HG02884 (cell line): Measurements from ENCODE around the gene ZBTB43.

Experiments
- ATAC-seq: cut with Tn5 transposase; IDR thresholded peaks from one replicate; pipeline ENCODE4 v1.9.1; 2021; ENCODE audit warnings: mild to moderate bottlenecking, moderate library complexity; ENCODE audit not compliant: unreplicated experiment

The ZBTB43 gene

DNA sequence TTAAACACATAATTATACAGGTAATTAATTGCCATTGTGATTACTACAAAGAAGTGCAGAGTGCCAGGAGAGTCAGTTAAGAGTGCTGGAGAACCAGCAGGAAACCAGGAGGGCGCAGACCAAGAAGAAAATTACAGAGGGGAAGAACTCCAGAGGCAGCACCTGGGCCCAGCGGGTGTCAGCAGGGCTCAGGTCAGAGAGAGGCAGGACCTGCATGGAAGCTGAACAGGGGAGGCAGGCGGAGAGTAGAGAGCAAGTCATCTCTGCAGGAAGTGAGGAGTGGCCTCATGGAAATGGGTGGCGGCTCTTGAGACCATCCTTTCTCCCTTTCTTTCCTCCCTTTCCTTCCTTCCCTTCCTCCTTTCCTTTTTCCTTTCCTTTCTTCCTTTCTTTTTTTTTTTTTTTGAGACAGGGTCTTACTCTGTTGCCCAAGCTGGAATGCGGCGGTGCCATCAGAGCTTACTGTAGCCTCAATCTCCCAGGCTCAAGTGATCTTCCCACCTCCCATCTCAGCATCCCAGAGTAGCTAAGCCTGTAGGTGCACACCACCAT lies 51.6 kb downstream of the ZBTB43 start:
- ATAC-seq, result no peak

DNA sequence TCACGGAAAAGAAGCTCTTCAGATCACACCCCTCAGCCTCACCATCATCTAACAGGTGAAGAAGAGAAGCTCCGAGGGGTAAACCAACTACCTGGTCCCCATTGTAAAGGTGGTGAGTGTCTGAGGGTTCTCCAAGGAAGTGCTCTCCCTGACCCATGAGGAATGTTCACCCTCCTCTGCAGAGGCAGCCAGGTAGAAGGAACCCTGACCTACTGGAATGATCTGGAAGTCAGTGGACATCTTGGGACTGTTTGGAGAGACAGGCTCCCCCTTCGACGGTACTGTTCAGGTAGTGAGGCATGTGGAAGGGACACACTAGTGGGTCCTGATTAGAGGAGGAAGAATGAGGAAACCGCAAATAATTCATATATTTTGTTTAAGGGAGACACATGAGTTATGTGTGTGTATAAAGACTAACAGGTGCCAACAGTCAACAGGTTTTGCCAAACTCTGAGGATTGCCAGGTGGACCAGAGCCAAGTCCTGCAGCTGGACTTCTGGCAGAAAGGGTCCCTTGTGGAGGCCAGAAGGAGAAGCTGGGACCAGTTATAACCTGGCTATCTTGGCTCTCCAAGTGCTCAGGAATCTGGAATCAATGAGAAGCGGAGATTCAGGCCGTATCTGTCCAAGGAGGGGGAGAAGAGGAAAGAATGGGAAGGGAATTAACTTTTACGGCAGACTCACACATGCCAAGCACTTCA lies 52.6 kb downstream of the ZBTB43 start:
- no peak for ATAC-seq

DNA sequence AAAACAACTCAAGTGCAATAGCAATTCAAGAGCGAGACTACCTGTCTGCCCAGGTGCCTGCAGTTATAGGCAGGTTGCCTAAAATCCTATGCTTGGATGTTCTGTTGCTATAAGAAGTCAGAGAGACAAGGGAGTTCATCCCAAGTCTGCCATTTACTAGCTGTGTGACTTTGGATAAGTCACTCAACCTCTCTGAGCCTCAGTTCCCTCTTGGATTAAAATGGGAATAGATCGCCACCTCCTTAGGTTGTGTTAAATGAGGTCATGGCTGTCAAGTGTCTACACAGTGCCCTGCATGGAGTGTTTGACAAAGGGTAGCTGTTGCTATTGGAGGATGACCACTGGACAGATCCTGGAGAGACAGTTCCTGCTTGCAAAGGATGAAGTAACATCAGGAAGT lies 54.3 kb downstream of the ZBTB43 start:
- ATAC-seq, result no peak

DNA sequence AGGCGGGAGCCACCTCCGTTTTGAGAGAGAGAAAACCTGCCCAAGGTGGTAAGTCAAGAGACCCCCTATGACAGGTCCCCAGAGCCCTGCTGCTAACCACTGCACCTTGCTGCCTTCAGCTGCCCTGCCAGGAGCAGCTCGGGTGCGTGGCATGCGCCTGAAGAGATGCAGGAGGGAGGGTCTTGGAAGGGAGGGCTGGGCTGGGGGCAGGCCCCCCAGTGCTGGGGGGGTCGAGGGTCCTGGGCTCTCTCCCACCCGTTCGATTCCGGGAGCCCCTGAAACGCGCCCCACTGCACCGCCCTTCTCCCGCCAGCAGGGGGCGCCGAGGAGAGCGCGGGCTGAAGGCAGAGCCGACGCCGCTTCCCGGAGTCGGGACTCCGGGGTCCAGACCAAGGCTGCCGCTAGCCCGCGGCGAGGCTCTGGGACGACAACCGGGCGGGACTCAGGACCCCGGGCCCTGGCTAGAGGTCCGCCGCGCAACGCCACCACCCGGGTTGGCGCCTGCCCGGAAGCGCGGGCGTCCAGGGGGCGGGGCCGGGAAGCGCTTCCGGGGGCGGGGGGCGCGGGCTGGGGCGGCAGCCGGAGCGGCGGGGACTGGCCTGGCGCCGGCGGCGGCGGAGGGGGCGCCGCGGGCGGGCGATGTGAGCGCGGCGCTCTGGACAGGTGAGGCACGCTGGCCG lies 55.4 kb downstream of the ZBTB43 start, which contains the start of gene ZBTB34:
Gene ZBTB34, plus strand, starts transcription at position 563 of the 680 bp plus-strand sequence. CDS start 18,761 bp downstream, outside the sequence.
- ATAC-seq, result peak; percentile 67

DNA sequence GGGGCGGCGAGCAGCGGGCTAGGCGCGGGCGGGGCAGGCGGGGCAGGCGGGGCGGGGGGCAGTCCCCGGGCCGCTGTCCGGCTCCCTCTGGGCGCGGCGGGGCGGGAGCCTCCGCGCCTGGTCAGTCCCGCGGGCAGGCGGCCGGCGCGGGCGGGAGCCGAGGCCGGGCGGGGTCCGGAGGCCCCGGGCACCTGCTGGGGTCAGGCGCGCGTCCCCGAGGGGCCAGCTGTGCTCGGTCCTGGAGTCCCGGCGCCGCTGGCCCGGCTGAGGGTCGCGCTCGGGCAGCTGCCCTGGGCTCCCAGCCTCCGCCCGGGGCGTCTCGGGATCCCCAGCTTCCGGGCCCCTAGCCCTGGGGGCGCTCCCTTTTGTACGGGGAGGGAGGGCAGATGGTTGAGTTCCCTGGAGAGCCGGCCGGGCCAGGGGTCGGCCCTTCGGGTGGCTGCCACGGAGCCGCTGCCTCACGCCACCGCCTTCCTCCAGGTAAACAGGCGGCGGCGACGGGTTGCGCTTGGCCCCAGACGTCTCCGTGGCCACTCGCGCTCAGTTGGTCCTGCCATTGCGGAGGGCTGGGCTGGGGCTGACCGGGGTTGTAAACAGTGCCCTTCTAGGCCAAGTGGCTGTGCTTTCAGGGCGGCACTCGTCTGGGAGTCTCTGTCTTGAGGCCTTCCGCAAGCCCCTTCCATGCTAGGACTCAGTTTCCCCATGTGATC lies 56.1 kb downstream of the ZBTB43 start:
- ATAC-seq, result peak; percentile 16

DNA sequence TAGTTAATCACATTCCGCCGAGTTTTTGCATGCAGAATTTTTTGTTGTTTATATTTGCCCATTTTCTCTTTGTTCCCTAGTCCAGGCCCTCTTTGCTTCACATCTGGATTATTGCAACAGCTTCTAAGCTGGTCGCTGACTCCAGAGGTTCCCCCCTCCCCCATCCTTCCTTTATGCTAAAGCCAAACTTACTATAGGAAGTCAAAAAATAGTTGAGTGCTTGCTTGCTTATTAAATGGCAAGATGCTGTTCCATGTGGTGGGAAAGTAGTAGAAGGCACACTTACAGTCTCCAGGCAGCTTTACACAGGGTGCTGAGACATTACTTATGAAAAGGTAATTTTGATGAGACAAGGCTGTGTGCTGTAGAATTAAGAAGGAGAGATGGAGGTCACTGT lies 56.9 kb downstream of the ZBTB43 start:
- ATAC-seq, result no peak

DNA sequence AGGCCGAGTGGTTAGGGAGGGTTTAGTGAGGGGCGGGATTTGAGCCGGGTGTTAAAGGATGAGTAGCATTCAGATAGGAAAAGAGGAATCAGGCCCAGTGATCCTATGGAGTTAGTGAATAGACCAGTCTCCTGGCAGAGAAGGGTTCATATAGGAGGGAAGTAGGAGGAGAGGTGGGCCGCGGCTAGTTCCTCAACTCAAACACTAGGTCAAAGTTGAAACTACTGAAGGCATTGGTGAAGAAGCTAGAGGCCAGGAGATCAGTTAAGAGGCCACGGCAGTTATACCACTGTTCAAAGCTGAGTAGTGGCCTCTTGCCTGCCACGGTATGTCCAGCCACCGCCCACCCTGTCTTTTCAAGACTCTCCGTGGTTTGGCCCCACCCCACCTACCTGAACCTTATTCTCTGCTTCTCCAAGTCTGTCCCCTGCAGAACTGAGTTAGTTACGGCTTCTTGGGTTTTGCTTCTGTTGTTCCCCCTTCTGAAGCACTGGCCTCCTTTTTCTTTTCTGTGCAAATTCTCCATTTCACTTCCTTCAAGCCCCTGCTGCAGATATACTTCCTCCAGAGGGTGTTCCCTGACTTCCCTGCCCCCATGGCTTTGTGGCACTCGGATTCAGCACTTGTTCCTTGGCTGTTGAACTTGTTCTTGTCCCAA lies 57.4 kb downstream of the ZBTB43 start:
- no peak for ATAC-seq

DNA sequence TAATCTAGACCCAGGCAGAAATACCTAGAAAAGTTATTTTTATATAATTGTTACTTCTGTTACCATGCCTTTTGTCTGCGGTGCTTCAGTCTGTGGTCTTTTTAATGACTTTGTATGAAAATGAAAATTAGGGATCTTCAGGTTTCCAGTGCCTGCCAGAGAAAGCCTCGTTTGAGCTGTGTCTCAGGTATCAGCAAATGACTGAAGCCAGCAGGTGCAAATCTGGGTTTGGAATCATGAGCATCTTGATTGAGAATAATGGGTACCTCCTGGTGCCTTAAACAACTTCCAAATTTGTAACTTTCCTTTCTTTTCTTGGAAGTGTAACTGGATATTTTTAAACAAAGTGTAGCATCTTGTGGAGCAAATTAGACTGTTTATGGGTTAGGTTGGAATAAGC lies 59.9 kb downstream of the ZBTB43 start:
- ATAC-seq, result no peak

DNA sequence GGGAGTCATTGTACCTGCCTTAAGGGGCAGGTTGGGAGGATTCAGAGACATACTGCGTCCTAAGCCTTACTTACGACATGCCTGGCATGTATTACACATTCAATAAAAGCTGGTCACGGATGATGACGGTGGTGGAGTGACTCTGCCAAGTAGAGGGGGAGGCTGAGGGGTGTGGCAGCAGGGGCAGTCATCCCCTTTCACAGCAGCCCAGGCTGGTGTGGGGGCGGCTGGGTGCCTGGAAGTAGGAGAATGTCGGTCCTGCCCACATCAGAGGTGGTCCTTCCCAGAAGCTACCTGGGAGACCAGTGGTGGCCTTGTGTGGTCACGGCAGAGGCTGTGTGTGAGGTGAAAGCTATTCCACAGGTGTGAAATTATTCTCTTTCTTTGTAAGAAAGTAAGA lies 64.5 kb downstream of the ZBTB43 start:
- no peak for ATAC-seq

DNA sequence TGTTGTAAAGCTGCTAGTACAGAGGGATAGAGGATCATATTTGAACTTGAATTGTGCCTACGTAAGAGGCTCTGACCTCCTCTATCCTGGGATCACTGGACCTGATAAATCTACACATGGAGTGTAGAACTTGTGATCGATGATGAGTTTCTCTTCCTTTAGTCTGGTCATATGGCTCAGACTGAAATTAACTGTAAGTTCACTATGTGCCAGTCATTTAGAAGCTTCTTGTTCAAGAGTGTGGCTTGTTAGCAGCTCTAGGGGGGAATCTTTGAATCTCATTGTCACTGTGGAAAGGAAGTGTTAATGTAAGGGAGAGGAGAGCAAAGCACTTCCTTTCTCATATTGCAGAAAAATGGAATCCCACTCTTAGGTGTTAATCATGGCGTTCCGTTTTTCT lies 67.7 kb downstream of the ZBTB43 start:
- no peak for ATAC-seq

DNA sequence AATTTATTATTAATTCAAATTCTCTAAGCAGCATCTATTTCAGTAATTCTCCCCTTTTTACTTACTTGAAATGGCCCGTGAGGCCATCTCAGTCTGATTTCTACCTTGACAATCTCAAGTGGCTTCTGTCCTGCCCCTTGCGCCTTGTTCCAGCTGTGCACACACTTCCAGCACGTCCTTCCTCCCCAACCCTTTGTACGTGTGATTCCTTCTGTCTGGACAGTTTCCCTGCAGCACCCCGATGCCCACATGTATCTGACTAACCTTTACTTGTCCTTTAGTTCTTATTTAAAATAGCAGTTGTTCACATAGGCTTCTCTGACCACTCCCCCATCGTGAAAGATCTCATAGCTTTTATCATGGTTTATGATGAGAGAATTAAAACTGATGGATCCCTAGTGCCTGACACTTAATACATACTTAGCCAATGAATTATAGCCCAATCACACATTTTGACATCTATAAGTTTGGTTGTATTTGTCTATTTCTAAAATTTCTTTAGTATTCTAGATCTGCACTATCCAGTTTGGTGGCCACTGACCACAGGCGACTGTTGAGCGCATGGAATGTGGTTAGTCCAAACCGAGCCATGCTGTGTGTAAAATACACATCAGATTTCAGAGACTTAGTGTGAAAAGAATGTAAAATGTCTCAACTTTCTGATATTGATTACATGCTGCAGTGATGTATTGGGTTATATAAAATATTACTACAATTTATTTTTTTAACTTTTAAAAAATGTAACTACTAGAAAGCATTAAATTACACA lies 69.9 kb downstream of the ZBTB43 start:
- no peak for ATAC-seq

DNA sequence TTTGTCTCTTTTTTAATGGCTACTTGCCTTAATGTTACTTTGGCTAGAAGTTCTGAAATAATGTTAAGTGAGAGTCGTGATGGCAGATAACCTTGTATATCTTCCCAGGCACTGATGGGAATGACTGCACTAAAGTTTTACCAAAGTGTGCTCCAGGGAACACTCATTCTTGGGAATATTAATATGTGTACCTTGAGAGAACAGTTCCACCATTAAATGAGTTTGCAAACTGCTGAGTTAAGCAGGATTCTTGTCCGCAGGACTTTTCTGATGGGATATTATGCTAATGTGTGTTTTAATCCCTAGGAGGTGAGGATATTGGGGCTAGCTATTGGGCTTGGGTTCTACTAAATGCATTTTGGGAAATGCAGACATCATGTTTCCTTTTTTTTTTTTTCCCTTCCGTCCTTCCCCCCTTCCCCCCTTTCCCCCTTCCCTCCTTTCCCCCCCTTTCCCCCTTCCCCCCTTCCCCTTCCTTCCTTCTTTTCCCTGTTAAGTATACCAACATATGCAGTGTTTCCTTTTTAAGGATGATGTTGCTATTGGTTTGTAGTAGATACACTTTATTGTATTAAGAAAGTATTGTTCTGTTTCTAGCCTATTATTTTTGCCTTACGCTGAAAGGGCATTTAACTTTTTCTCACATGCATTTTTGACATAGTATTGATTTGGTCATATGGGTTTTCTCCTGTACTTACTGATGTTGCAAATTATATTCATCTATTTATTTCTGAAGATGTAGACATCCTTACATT lies 71.1 kb downstream of the ZBTB43 start:
- no peak for ATAC-seq

DNA sequence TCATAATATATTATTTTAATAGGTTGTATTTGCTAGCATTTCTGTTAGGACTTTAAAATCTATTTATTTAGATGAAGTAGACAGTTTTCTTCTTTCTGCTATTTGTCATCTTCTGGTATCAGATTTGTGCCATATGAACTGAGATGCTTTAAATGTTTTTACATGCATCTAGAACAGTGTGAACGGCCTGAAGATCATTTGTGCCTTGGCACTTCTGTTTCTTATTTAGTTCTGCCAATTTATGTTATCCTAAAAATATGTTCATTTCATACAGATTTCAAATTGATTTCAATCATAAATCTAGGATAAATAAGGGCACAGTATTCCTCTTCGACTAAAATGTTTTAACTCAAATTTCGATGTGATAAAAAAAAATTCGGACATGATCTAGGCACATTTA lies 71.7 kb downstream of the ZBTB43 start:
- ATAC-seq, result no peak

DNA sequence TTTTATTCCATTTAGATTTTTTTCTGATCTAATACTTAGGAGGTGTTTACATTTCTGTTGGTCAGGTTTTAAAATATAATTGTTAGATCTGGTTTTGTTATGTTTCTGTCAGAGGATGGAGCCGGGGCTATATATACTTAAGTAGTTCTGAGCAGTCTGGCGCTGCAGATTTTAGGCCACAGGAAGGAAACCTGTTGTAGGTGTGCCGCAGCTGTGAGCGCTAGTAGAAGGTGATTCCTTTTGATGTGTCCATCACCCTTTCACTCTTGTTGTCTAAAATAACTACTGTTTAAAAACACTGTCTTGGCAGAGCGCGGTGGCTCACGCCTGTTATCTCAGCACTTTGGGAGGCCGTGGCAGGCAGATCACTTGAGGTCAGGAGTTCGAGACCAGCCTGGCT lies 72.6 kb downstream of the ZBTB43 start:
- ATAC-seq, result no peak

DNA sequence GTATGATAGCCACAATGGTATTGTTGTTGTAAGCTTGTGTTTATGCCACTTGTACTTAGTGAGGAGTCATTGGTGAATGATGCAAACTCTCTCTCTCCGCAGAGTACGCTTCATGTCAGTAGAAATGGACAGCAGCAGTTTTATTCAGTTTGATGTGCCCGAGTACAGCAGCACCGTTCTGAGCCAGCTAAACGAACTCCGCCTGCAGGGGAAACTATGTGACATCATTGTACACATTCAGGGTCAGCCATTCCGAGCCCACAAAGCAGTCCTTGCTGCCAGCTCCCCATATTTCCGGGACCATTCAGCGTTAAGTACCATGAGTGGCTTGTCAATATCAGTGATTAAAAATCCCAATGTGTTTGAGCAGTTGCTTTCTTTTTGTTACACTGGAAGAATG lies 74.4 kb downstream of the ZBTB43 start:
- no peak for ATAC-seq

DNA sequence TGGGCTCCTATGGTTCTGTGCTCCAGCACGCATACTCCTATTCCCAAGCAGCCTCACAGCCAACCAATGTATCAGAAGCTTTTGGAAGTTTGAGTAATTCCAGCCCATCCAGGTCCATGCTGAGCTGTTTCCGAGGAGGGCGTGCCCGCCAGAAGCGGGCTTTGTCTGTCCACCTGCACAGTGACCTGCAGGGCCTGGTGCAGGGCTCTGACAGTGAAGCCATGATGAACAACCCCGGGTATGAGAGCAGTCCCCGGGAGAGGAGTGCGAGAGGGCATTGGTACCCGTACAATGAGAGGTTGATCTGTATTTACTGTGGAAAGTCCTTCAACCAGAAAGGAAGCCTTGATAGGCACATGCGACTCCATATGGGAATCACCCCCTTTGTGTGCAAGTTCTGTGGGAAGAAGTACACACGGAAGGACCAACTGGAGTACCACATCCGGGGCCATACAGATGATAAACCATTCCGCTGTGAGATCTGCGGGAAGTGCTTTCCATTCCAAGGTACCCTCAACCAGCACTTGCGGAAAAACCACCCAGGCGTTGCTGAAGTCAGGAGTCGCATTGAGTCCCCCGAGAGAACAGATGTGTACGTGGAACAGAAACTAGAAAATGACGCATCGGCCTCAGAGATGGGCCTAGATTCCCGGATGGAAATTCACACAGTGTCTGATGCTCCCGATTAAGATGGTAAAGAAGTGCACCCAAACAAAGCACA lies 75.5 kb downstream of the ZBTB43 start:
- ATAC-seq, result no peak

DNA sequence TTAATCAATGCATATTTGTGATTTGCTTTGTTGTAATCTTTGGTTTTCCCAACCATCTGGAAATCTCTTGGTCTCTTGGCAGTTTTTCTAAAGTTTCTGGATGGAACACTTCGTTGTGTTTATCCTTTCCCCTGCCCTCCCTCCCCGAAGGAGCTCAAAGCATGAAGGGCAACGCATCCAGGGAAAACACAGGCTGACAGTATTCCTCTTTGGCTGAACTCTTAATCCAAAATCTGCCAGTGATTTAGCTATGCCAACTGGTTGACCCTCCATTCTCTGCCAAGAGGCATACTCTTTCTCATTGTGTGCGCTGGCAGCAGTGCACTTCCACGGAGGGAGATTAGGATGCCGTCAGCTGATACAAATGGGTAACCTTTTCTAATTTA lies 76.1 kb downstream of the ZBTB43 start:
- no peak for ATAC-seq

DNA sequence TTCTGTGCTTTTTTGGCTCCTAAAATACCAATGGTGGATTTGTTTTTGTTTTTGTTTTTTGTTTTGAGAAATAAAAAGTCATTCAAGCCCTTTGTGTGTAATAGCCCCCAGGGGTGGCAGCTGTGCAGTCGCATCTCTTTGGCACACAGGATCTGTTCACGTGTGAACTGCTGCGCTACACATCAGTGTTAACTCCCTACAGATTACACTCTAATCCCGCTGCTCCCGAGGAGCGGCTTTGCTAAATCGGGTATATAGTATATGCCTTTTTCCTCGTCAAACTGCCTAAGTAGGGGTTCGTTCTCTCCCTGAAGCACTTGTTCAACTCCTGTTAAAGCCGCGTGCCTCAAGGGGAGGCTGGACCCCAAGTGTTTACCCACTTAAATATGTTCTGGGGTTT lies 77.9 kb downstream of the ZBTB43 start:
- no peak for ATAC-seq

DNA sequence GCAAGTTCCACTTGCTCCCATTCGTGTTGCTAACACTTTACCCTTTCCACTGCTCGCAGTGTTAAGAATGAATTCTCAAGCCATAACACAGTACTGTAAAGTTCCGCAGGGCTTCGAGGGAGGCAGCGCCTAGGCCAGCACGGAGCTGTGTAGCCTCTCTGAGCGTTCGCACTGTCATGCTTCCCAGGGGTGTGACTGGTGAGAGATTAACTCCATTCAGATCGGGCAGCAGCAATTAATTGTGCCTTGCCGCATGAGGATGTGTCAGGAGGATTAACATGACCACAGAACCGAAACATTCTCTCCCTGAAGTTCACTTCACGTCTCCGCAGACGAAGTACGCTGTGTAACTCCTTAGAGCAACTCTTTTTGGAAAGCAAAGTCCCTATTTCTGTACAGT lies 78.8 kb downstream of the ZBTB43 start:
- ATAC-seq, result no peak
